NCI-H128 (cell line): Measurements from ENCODE around the gene CBX8.

Experiments
- DNase-seq: peaks from one replicate; lab custom pipeline; 2025; ENCODE audit not compliant: unreplicated experiment; lab: John Stamatoyannopoulos, UW

The CBX8 gene

GRCh38 chr17:79804856-79805696 lies 8.2 kb upstream of the CBX8 start:
- no peak for DNase-seq

- DNase-seq, result no peak
Observed at GRCh38 chr17:79803997-79804855, 7.3 kb upstream of the CBX8 start.

- DNase-seq, result no peak
Observed at GRCh38 chr17:79803421-79803996, 6.6 kb upstream of the CBX8 start.

- DNase-seq, result no peak
Observed at GRCh38 chr17:79802736-79803420, 6.0 kb upstream of the CBX8 start.

- DNase-seq, result no peak
Observed at GRCh38 chr17:79802039-79802735, 5.3 kb upstream of the CBX8 start.

GRCh38 chr17:79801156-79802038 lies 4.5 kb upstream of the CBX8 start:
- no peak for DNase-seq

- DNase-seq, result no peak
Observed at GRCh38 chr17:79800325-79801155, 3.7 kb upstream of the CBX8 start.

- DNase-seq, result no peak
Observed at GRCh38 chr17:79799538-79800324, 2.9 kb upstream of the CBX8 start.

- DNase-seq, result no peak
Observed at GRCh38 chr17:79799174-79799537, 2.3 kb upstream of the CBX8 start.

GRCh38 chr17:79798299-79799173 lies 1.7 kb upstream of the CBX8 start:
- no peak for DNase-seq

GRCh38 chr17:79797492-79798298 lies 818 bp upstream of the CBX8 start:
- peak; percentile 81 for DNase-seq

GRCh38 chr17:79796444-79796762 lies 474 bp downstream of the CBX8 start:
- DNase-seq, result no peak

- no peak for DNase-seq
Observed at GRCh38 chr17:79795795-79796443, 958 bp downstream of the CBX8 start.

- DNase-seq, result no peak
Observed at GRCh38 chr17:79794659-79795511, 2.0 kb downstream of the CBX8 start.

- no peak for DNase-seq
Observed at GRCh38 chr17:79793924-79794304, 3.0 kb downstream of the CBX8 start.
